HCT116 (cell line): ENCODE data around the gene SOX6. TPM values are rescaled to one million over a fixed set of nuclear protein-coding genes. Genes with fewer than 3 reads are reported as not detected.

ENCODE experiments used
- ATAC-seq: fragments of 200-7000 bp; cut with Tn5 transposase; 2 replicates; pipeline ENCODE4 v1.9.1; 2020; ENCODE audit warnings: mild to moderate bottlenecking, moderate library complexity
- BruUV-seq: library from RNA; stranded (reverse); fragments of 400-500 nt; replicated peaks from 2 replicates; lab custom pipeline; 2021; lab: Mats Ljungman, UMichigan
- CTCF ChIA-PET: fragments of 300-600 bp; sonication (Branson Sonifier 250); formaldehyde crosslinking; loops from one replicate; lab custom pipeline; 2021; ENCODE audit warnings: antibody characterized with exemption; lab: Charles Lee
- POLR2A ChIA-PET: fragments of 300-600, 350-600 bp; sonication (Branson Sonifier 250); formaldehyde crosslinking; loops from one replicate; lab custom pipeline; 2021; ENCODE audit warnings: antibody characterized with exemption; lab: Charles Lee
- RAD21 ChIA-PET, 2 experiments: fragments of 300-600 bp; sonication (Branson Sonifier 250); formaldehyde crosslinking; loops; one replicate each; lab custom pipeline; 2023; ENCODE audit warnings: low total read pairs in 2 of 2; ENCODE audit not compliant: uncharacterized antibody in 2 of 2, unreplicated experiment in 2 of 2, low non-redundant PET in 1 of 2; lab: Charles Lee
- DNase-seq: peaks from one replicate; pipeline ENCODE4 v3.0.0-alpha.2; 2010; ENCODE audit warnings: low read depth, low spot score
- H2AFZ ChIP-seq: fragments of 200-600 bp; shearing (Covaris generic), sonication (generic); 2 replicates; pipeline ENCODE4 v1.6.1; 2017; ENCODE audit warnings: low read depth, mixed run types, mixed read lengths, antibody characterized with exemption, low read length; ENCODE audit not compliant: poor library complexity, severe bottlenecking
- H3K27ac ChIP-seq: 2 replicates; pipeline ENCODE4 v1.5.1; 2012; ENCODE audit warnings: low read depth, low read length
- H3K27me3 ChIP-seq: fragments of 200-600 bp; sonication (generic); 2 replicates; pipeline ENCODE4 v1.6.1; 2016; ENCODE audit warnings: mixed run types, low read length, mixed read lengths; ENCODE audit not compliant: insufficient read depth
- H3K36me3 ChIP-seq, 2 experiments: fragments of 200-500 bp in 1 of 2; fragments of 200-600 bp in 1 of 2; sonication (Bioruptor generic) in 1 of 2; sonication (generic) in 1 of 2; 2 replicates each; pipeline versions ENCODE4 v1.5.1 to v1.6.1; 2014 to 2016; ENCODE audit warnings: low read length in 2 of 2, inconsistent platforms in 1 of 2, mixed read lengths in 1 of 2, mixed run types in 1 of 2; ENCODE audit not compliant: insufficient read depth in 2 of 2, control insufficient read depth in 1 of 2
- H3K4me1 ChIP-seq, 2 experiments: fragments of 200-600 bp in 1 of 2; sonication (generic) in 1 of 2; 2 replicates each; pipeline versions ENCODE4 v1.5.1 to v1.6.1; 2012 to 2017; ENCODE audit warnings: low read length in 2 of 2, inconsistent platforms in 1 of 2, mild to moderate bottlenecking in 1 of 2, mixed read lengths in 1 of 2, mixed run types in 1 of 2, moderate library complexity in 1 of 2; ENCODE audit not compliant: insufficient read depth in 2 of 2, control insufficient read depth in 1 of 2
- H3K4me2 ChIP-seq: fragments of 200-600 bp; sonication (generic); 2 replicates; pipeline ENCODE4 v1.6.1; 2017; ENCODE audit warnings: mixed run types, low read length, mixed read lengths
- H3K4me3 ChIP-seq, 2 experiments: fragments of 200-600 bp in 1 of 2; sonication (generic) in 1 of 2; replicated peaks in 1 of 2; 2 replicates each; pipeline ENCODE4 v1.5.1; 2011 to 2016; ENCODE audit warnings: low read length in 2 of 2, control low read depth in 1 of 2, low read depth in 1 of 2, mild to moderate bottlenecking in 1 of 2, mixed read lengths in 1 of 2, mixed run types in 1 of 2
- H3K79me2 ChIP-seq: fragments of 200-600 bp; sonication (generic); 2 replicates; pipeline ENCODE4 v1.6.1; 2017; ENCODE audit warnings: mild to moderate bottlenecking, mixed run types, low read length, moderate library complexity, mixed read lengths; ENCODE audit not compliant: insufficient read depth
- H3K9ac ChIP-seq: fragments of 200-600 bp; sonication (generic); 2 replicates; pipeline ENCODE4 v1.6.1; 2016; ENCODE audit warnings: low read length, mixed read lengths
- H3K9me2 ChIP-seq: fragments of 200-600 bp; sonication (generic), shearing (Covaris generic); 2 replicates; pipeline ENCODE4 v1.6.1; 2017; ENCODE audit warnings: mixed run types, mild to moderate bottlenecking, moderate library complexity; ENCODE audit not compliant: insufficient read depth
- H3K9me3 ChIP-seq, 2 experiments: fragments of 200-500 bp in 1 of 2; fragments of 200-600 bp in 1 of 2; sonication (Bioruptor generic) in 1 of 2; sonication (generic) in 1 of 2; 2 replicates each; pipeline ENCODE4 v1.6.1; 2014 to 2017; ENCODE audit warnings: low read length in 2 of 2, mixed read lengths in 2 of 2, inconsistent platforms in 1 of 2, low read depth in 1 of 2, mild to moderate bottlenecking in 1 of 2, mixed run types in 1 of 2, moderate library complexity in 1 of 2; ENCODE audit not compliant: control insufficient read depth in 1 of 2, insufficient read depth in 1 of 2
- H4K20me1 ChIP-seq: fragments of 200-600 bp; sonication (generic), shearing (Covaris generic); 2 replicates; pipeline ENCODE4 v1.6.1; 2017; ENCODE audit warnings: mixed run types, mild to moderate bottlenecking, moderate library complexity; ENCODE audit not compliant: insufficient read depth
- CEBPB ChIP-seq: IDR thresholded peaks from 2 replicates; pipeline ENCODE4 v1.6.1; 2012; ENCODE audit warnings: low read depth
- EGR1 ChIP-seq: IDR thresholded peaks from 2 replicates; pipeline ENCODE4 v1.6.1; 2012; ENCODE audit warnings: low read depth
- EZH2 ChIP-seq: fragments of 200-600 bp; sonication (generic); IDR thresholded peaks from 2 replicates; pipeline ENCODE4 v1.6.1; 2017; ENCODE audit warnings: antibody characterized with exemption, mixed run types
- EZH2phosphoT487 ChIP-seq: fragments of 200-600 bp; IDR thresholded peaks from 2 replicates; pipeline ENCODE4 v1.6.1; 2018; ENCODE audit warnings: antibody characterized with exemption, borderline replicate concordance
- JUND ChIP-seq: IDR thresholded peaks from 2 replicates; pipeline ENCODE4 v1.6.1; 2012
- POLR2A ChIP-seq: IDR thresholded peaks from 2 replicates; pipeline ENCODE4 v1.7.0; 2011; ENCODE audit warnings: borderline replicate concordance; ENCODE audit not compliant: insufficient read depth, insufficient read length; ENCODE audit errors: extremely low read depth
- RAD21 ChIP-seq: IDR thresholded peaks from 2 replicates; pipeline ENCODE4 v1.6.1; 2012; ENCODE audit warnings: low read depth, mild to moderate bottlenecking
- SP1 ChIP-seq: IDR thresholded peaks from 2 replicates; pipeline ENCODE4 v1.6.1; 2012; ENCODE audit warnings: low read depth
- intact Hi-C: fragments of 100-400 bp; cut with micrococcal nuclease; formaldehyde crosslinking; loops from 2 replicates; pipeline ENCODE4 v1.10.0; 2022
- total RNA-seq: library from RNA; stranded (reverse); gene quantifications from one replicate; pipeline ENCODE4 v1.2.1, GENCODE V29; 2021; ENCODE audit not compliant: unreplicated experiment
- TF ChIP-seq, protein P1 (sequence below), 3 experiments: fragments of 200-600 bp in 1 of 3; sonication (generic) in 1 of 3; IDR thresholded peaks in 2 of 3; conservative IDR thresholded peaks in 1 of 3; 2 replicates each; pipeline ENCODE4 v1.5.1; 2012 to 2017; ENCODE audit warnings: low read depth in 2 of 3, low read length in 2 of 3, antibody characterized with exemption in 1 of 3, borderline replicate concordance in 1 of 3, control low read depth in 1 of 3, mild to moderate bottlenecking in 1 of 3, mixed read lengths in 1 of 3, mixed run types in 1 of 3, moderate library complexity in 1 of 3; ENCODE audit not compliant: insufficient read depth in 1 of 3
- TF ChIP-seq, protein P2 (sequence below): IDR thresholded peaks from 2 replicates; pipeline ENCODE4 v1.6.1; 2011; ENCODE audit warnings: mild to moderate bottlenecking, low read length, moderate library complexity; ENCODE audit not compliant: insufficient replicate concordance; ENCODE audit errors: extremely low read depth

Gene SOX6
- total RNA-seq, 1 experiment from 2014 or later, result 0.81 TPM

DNA sequence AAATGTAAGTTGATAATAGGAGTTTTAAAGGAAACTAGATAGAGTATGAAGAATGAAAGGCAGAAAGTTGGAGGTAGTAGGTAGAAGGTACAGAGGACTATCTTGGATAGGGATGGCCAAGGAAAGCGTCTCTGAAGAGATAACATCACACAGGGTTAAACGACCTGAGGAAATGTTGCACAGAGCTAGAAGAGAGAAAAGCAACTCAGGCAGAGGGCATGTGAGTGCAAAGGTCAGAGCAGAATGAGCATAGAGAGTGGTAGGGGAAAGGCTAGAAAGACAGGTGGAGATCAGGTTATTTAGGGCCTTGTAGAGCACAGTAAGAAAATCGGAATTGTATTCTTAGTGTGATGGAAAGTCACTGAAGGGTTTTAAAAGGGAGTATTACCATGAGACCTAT lies 232.0 kb downstream of the SOX6 start:
- Histone ChIP-seq H3K27me3 (no peaks in the 10 kb centered on the region), H3K4me1 (no peaks in the 10 kb centered on the region), H3K9me2 (no peaks in the 10 kb centered on the region), H2AFZ (no peak overlapping the region), H4K20me1 (no peaks in the 10 kb centered on the region), H3K9me3 (no peaks in the 10 kb centered on the region), H3K4me2 (no peak overlapping the region), H3K9ac (no peak overlapping the region), H3K4me3 (no peak overlapping the region), H3K79me2 (no peaks in the 10 kb centered on the region), H3K36me3 (no peaks in the 10 kb centered on the region), H3K27ac (no peak overlapping the region)
- ChIA-PET POLR2A (no interaction called here), CTCF (no interaction called here), RAD21 (no interaction called here)
- BruUV-seq, result no TSS peak
- TF ChIP-seq EGR1, result no peak
- TF ChIP-seq POLR2A, result no peak
- TF ChIP-seq EZH2phosphoT487, result no peak
- no peak for TF ChIP-seq RAD21
- no peak for TF ChIP-seq JUND
- no peak for TF ChIP-seq EZH2
- TF ChIP-seq, protein P1, sequence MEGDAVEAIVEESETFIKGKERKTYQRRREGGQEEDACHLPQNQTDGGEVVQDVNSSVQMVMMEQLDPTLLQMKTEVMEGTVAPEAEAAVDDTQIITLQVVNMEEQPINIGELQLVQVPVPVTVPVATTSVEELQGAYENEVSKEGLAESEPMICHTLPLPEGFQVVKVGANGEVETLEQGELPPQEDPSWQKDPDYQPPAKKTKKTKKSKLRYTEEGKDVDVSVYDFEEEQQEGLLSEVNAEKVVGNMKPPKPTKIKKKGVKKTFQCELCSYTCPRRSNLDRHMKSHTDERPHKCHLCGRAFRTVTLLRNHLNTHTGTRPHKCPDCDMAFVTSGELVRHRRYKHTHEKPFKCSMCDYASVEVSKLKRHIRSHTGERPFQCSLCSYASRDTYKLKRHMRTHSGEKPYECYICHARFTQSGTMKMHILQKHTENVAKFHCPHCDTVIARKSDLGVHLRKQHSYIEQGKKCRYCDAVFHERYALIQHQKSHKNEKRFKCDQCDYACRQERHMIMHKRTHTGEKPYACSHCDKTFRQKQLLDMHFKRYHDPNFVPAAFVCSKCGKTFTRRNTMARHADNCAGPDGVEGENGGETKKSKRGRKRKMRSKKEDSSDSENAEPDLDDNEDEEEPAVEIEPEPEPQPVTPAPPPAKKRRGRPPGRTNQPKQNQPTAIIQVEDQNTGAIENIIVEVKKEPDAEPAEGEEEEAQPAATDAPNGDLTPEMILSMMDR (IDR thresholded peaks at IDR 0.05 in 2 of 3, conservative IDR thresholded peaks at IDR 0.05 in 1 of 3; ENCODE audit: borderline replicate concordance in 1 of 3, insufficient read depth in 1 of 3, low read depth in 2 of 3, low read length in 2 of 3), result no peak
- DNase-seq, result no peak
- intact Hi-C loops, result no loop called here
- no peak for ATAC-seq

- Histone ChIP-seq H2AFZ (no peak overlapping the region), H3K4me3 (no peak overlapping the region), H3K27me3 (no peaks in the 10 kb centered on the region), H4K20me1 (no peaks in the 10 kb centered on the region), H3K36me3 (no peaks in the 10 kb centered on the region), H3K4me2 (no peak overlapping the region), H3K9ac (no peak overlapping the region), H3K27ac (no peak overlapping the region), H3K9me2 (no peaks in the 10 kb centered on the region), H3K4me1 (no peaks in the 10 kb centered on the region), H3K9me3 (no peaks in the 10 kb centered on the region), H3K79me2 (no peaks in the 10 kb centered on the region)
- no peak for DNase-seq
- BruUV-seq, result no TSS peak
- POLR2A ChIA-PET, result no interaction called here
- TF ChIP-seq CEBPB (no peak), EGR1 (no peak), SP1 (no peak)
- TF ChIP-seq, protein P2, sequence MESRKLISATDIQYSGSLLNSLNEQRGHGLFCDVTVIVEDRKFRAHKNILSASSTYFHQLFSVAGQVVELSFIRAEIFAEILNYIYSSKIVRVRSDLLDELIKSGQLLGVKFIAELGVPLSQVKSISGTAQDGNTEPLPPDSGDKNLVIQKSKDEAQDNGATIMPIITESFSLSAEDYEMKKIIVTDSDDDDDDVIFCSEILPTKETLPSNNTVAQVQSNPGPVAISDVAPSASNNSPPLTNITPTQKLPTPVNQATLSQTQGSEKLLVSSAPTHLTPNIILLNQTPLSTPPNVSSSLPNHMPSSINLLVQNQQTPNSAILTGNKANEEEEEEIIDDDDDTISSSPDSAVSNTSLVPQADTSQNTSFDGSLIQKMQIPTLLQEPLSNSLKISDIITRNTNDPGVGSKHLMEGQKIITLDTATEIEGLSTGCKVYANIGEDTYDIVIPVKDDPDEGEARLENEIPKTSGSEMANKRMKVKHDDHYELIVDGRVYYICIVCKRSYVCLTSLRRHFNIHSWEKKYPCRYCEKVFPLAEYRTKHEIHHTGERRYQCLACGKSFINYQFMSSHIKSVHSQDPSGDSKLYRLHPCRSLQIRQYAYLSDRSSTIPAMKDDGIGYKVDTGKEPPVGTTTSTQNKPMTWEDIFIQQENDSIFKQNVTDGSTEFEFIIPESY, result no peak
- RAD21 ChIA-PET, result no interaction called here
- intact Hi-C loops, result no loop called here
- ATAC-seq, result no peak
- CTCF ChIA-PET, result no interaction called here
Observed at GRCh38 chr11:16121853-16122252, 234.5 kb downstream of the SOX6 start.
